ENCODE data around the gene PRLHR. TPM values are rescaled to one million over a fixed set of nuclear protein-coding genes. Genes with fewer than 3 reads are reported as not detected.

Gene PRLHR
- total and polyA plus RNA-seq, 9 donors, result 0.06 to 0.57 (median 0.14) TPM; not detected in 5

GRCh38 chr10:118544401-118544948 is 51.0 kb downstream of the PRLHR start:
- no peaks in the 10 kb centered on the region for H3K4me1 ChIP-seq (ENCODE audit: insufficient read depth)

GRCh38 chr10:118543714-118544400 is 51.6 kb downstream of the PRLHR start:
- Histone ChIP-seq H3K36me3 (no peaks in the 10 kb centered on the region), H3K9me3 (no peaks in the 10 kb centered on the region), H3K4me1 (ENCODE audit: insufficient read depth) (no peaks in the 10 kb centered on the region), H3K27me3 (no peaks in the 10 kb centered on the region), H3K4me3 (no peak overlapping the region), H3K27ac (no peak overlapping the region)
- no peak for DNase-seq
- intact Hi-C loops (cut with DNase I), result no loop called here
- TF ChIP-seq POLR2A (IDR thresholded peaks at IDR 0.05) (no peak), EP300 (IDR thresholded peaks at IDR 0.05) (no peak), CTCF (IDR thresholded peaks at IDR 0.05) (no peak)
- 21 to 34% (median 31%) methylated on average over 13 of the region's 13 CpGs for WGBS, 3 donors

More at GRCh38 chr10:118544401-118544948, 51.0 kb downstream of the PRLHR start:
- no peak for DNase-seq
- Histone ChIP-seq H3K4me3 (no peak overlapping the region), H3K27me3 (no peaks in the 10 kb centered on the region), H3K36me3 (no peaks in the 10 kb centered on the region), H3K9me3 (no peaks in the 10 kb centered on the region), H3K27ac (no peak overlapping the region)
- WGBS, 3 donors, result 64 to 76% (median 70%) methylated on average over 4 of the region's 4 CpGs
- no peak for TF ChIP-seq EP300 (IDR thresholded peaks at IDR 0.05)
- no peak for TF ChIP-seq POLR2A (IDR thresholded peaks at IDR 0.05)
- TF ChIP-seq CTCF (IDR thresholded peaks at IDR 0.05), result no peak
- intact Hi-C loops (cut with DNase I), result no loop called here

GRCh38 chr10:118542745-118543144 is 52.7 kb downstream of the PRLHR start:
- H3K27me3 ChIP-seq, result no peaks in the 10 kb centered on the region
- no peak overlapping the region for H3K4me3 ChIP-seq
- TF ChIP-seq EP300 (IDR thresholded peaks at IDR 0.05) (no peak), CTCF (IDR thresholded peaks at IDR 0.05) (no peak), POLR2A (IDR thresholded peaks at IDR 0.05) (no peak)
- no peaks in the 10 kb centered on the region for H3K36me3 ChIP-seq
- intact Hi-C loops (cut with DNase I), result no loop called here
- DNase-seq, result no peak
- H3K9me3 ChIP-seq, result no peaks in the 10 kb centered on the region
- 90 to 95% (median 94%) methylated on average over 1 of the region's 1 CpG for WGBS, 3 donors
- H3K4me1 ChIP-seq (ENCODE audit: insufficient read depth), result no peaks in the 10 kb centered on the region
- no peak overlapping the region for H3K27ac ChIP-seq

- no peaks in the 10 kb centered on the region for H3K4me1 ChIP-seq (ENCODE audit: insufficient read depth)
- H3K27ac ChIP-seq, result no peak overlapping the region
- 86 to 100% (median 98%) methylated on average over 1 of the region's 1 CpG for WGBS, 3 donors
- no peaks in the 10 kb centered on the region for H3K36me3 ChIP-seq
- no peaks in the 10 kb centered on the region for H3K9me3 ChIP-seq
- no peak for TF ChIP-seq POLR2A (IDR thresholded peaks at IDR 0.05)
- no peak for TF ChIP-seq EP300 (IDR thresholded peaks at IDR 0.05)
- no peak for TF ChIP-seq CTCF (IDR thresholded peaks at IDR 0.05)
- H3K4me3 ChIP-seq, result no peak overlapping the region
- intact Hi-C loops (cut with DNase I), result no loop called here
- no peak for DNase-seq
- H3K27me3 ChIP-seq, result no peaks in the 10 kb centered on the region
Observed at GRCh38 chr10:118542205-118542604, 53.2 kb downstream of the PRLHR start.
